Measurements from ENCODE around the gene OBSL1.

DNA sequence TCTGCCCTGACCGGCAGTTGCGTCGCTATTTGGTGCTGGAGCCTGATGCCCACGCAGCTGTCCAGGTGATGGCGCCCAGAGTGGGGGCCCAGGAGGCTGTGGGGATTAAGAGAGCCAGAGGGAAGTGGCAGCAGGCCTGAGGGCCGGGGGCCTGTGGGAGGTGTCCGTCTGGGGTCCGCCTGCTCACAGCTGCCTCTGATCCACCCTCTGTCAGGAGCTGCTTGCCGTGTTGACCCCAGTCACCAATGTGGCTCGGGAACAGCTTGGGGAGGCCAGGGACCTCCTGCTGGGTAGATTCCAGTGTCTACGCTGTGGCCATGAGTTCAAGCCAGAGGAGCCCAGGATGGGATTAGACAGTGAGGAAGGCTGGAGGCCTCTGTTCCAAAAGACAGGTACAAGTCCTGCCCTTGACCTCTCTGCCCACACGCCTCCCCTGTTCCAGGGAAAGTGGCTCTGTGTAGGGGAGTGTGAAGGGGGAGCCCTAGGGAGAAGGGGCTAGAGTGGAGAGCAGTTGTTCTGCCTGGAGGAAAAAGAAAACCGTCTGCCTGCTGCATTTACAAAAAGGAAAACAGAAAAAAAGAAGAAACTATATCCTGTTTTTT, 37.9 kb upstream of the OBSL1 start:
- TF ChIP-seq, protein P1, sequence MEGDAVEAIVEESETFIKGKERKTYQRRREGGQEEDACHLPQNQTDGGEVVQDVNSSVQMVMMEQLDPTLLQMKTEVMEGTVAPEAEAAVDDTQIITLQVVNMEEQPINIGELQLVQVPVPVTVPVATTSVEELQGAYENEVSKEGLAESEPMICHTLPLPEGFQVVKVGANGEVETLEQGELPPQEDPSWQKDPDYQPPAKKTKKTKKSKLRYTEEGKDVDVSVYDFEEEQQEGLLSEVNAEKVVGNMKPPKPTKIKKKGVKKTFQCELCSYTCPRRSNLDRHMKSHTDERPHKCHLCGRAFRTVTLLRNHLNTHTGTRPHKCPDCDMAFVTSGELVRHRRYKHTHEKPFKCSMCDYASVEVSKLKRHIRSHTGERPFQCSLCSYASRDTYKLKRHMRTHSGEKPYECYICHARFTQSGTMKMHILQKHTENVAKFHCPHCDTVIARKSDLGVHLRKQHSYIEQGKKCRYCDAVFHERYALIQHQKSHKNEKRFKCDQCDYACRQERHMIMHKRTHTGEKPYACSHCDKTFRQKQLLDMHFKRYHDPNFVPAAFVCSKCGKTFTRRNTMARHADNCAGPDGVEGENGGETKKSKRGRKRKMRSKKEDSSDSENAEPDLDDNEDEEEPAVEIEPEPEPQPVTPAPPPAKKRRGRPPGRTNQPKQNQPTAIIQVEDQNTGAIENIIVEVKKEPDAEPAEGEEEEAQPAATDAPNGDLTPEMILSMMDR (IDR thresholded peaks at IDR 0.05), result no peak
- TF ChIP-seq POLR2A (IDR thresholded peaks at IDR 0.05; ENCODE audit: low read depth), result no peak
